Pons (tissue), 1 donor: ENCODE measurements around the gene SLC13A5.
"Not testable (repeated sequence)": the region's sequence is repeated elsewhere in the genome, so short reads cannot be mapped to it uniquely, and the experiment has no call there.

ENCODE experiments used
- DNase-seq: peaks from one replicate; pipeline ENCODE4 v3.0.0-alpha.2; 2016; ENCODE audit warnings: low spot score

SLC13A5 gene

DNA sequence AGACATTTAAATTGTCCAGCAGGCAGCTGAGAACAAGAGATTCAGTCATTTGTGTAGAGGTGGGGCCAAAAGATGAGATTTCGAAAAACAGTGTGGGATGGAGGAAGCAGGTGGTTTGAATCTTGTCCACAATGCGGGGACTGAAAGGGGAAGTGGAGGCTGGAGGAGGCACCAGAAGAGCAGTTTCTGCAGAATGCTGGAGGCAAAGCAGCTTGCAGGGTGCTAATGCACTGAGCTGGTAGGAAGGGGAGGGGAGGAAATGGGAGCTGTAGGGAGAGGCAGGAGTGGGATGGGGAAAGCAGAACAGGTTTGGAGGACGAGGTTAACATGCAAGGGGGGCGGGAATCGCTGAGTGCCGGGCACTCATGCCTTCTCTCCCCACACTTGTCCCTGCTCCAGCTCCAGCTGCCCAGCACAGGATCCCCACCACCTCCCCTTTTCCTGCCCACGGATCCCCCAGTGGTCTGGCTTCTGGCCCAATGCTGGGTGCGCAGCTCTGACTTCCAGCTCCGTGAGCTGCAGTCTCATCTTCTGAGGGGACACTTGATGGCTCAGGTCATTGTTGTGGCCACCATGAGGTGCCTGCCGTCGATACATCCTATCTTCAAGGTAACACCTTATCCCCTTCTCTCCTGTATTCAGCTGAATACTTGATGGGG lies 52.2 kb downstream of the SLC13A5 start:
- DNase-seq, result peak; percentile 64

- no peak for DNase-seq
These were observed 53.1 kb downstream of the SLC13A5 start for GRCh38 chr17:6660101-6660500.

DNA sequence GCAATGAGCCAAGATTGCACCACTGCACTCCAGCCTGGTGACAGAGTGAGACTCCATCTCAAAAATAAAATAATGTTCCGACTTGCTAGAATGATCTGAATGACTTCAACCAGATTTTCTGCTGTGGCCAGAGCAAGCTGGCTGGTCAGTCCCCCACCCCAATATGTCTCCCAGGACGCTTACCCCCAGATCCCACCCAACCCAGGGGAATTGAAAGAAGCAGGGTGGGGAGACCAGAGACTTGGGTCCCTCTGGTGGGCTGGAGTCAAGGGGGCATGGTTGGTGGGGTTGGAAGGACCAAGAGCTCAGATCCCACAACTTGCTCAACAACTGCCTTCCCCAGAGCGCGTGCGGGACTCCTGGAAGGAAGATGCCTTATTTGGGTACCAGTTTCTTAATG lies 54.8 kb downstream of the SLC13A5 start:
- DNase-seq, result not testable (repeated sequence)

DNA sequence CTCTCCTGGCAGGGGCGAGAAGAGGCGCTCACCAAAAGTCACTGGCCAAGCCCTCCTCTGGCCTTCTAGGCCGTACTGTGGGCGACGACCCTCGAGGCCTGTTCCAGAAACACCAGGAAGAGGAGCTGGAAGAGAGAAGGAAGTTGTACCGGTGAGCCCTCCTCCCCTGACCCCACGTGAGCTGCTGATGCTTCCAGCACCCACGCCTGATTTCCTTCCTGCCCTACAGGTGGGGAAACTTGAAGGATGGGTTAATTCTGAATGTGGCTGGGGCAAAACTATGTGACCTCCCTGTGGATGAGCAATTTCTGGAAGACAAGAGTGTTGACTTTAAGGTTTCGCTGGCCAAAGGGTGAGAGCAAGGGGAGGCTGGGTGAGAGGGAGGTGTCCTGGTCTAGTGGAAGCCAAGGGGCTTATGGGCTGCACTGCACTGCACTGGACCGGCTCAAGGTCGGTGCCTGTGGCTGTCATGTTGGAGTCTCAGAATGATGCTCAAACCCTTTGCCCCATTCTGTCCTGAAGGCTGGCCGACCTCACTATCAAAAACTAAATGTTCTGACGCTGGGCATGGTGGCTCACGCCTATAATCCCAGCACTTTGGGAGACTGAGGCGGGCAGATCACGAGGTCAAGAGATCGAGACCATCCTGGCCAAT lies 55.4 kb downstream of the SLC13A5 start:
- DNase-seq, result no peak

DNA sequence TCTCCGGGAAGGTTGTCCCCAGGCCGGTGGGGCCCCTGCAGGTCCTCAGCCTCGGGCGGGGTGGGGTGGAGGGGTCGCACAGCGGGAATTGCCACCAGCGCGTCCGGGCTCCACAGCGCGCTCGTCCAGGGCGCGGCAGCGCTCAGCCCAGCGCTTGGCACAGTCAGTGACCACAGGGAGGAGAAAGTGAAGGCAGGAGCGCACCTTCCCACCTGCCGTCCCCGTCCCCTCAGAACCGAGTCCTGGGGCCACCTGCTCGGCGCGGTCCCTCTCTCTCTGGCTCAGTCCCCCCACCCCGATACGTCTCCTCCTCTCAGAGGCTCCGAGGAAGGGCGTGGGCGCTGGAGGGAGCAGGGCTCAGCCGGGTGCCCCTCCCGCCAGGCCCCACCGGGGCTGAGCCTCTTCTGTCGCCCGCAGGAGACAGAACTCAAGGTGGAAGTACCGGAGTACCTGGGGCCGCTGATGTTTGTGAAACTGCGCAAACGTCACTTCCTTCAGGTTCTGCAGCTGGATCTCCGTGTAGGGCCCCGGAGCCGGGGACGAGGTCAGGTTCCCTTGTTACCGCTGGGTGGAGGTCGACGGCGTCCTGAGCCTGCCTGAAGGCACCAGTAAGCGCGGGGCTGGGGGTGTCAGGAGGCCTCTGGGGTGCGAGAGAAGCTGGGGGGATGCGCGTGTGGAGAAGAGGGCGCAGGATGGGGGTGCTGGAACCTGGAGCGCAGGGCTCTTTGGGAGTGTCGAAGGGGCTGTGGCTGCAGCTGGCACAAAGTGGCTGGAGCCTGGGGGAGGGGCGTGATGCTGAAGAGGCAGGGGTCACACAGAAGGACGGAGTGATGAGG lies 56.2 kb downstream of the SLC13A5 start:
- not testable (repeated sequence) for DNase-seq

DNA sequence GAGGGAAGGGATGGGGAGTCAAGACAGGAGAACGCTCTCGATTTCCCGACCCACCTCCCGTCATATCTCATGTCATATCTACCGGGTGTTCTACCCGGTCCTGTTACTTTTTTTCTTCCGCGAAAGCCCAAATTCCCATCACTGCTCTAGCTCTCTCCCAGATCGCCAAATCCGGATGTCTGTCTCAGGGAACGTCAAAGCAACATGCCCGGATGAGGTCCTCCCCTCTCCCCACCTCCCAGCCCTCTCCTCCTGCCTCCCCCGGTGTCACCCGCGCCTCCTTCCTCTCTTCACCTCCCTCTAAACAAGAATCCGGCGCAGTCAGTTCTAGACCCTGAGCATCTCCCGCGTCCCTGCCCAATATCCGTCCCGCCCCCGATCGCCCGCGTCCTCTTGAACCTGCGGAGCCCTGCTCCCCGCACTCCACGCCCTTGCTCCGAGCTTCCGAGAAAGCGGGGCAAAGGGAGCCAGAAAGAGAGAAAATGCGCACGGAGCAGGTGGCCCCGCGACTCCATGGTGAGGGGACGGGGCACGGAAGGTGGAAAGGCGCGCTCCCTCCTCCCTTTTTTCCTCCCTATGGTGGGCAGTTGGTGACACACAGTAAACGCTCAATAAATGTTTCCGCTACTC lies 57.3 kb downstream of the SLC13A5 start:
- not testable (repeated sequence) for DNase-seq

- no peak for DNase-seq
These were observed 58.1 kb downstream of the SLC13A5 start for GRCh38 chr17:6654841-6655731.

DNA sequence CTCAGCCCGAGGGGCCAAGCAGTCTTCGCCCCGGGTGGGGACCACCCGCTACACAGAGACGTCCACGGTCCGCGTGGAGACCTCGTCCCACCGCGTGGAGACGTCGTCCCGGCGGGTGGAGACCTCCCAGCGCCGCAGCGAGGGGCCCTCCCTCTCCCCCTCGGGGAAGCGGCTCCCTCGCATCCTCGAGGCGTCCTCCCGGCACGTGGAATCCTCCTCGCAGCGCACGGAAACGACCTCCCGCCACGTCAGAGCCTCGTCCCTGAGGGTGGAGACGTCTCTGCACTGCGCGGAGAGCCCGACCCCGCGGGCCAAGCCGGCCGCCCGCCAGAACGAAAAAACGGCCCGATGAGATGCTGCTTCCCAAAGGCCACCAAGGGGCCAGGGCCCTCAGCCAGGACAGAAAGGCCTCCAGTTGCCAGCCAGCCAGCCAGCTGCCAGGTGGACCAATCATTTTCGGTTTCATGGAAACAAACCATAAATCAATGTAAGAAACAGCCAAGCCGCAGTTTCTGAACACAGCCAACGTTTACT lies 61.2 kb downstream of the SLC13A5 start:
- no peak for DNase-seq

DNA sequence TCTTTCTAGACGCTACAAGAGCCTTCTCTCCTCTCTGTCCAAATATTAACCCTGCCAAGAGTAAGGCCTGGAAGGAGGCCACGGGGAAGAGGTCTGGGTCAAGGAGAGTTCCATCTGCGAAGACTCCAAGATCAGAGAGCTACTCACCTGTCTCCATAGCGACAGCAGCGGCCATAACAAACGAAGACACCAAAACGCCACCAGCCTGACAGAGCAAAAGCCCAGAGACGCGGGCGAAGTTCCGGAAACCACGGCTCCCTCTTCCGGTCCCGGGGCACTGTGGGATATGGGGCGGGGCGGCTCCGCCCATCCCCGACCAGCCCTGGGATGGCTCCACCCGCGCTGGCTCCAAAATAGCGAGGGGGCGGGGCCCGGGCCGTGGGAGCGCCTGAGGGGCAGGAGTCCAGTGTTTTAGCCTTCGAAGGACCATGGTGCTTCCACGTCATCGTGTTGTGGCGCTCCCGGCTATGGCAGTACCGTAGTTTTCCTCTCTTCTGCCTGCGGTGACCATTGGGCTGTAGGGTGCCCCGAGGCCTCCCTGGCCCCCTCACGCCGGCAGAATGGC lies 61.7 kb downstream of the SLC13A5 start, which contains the start of the genes C17orf100 and MED31:
C17orf100 (plus strand) TSS at position 409 of the 565 bp plus-strand sequence; CDS start at position 561, 152 bp downstream.
MED31 (minus strand) TSS at position 252 of the 565 bp plus-strand sequence; CDS start at position 175, 77 bp downstream.
- DNase-seq, result peak; percentile 85

- no peak for DNase-seq
These were observed 65.0 kb downstream of the SLC13A5 start for GRCh38 chr17:6648181-6648580.

DNA sequence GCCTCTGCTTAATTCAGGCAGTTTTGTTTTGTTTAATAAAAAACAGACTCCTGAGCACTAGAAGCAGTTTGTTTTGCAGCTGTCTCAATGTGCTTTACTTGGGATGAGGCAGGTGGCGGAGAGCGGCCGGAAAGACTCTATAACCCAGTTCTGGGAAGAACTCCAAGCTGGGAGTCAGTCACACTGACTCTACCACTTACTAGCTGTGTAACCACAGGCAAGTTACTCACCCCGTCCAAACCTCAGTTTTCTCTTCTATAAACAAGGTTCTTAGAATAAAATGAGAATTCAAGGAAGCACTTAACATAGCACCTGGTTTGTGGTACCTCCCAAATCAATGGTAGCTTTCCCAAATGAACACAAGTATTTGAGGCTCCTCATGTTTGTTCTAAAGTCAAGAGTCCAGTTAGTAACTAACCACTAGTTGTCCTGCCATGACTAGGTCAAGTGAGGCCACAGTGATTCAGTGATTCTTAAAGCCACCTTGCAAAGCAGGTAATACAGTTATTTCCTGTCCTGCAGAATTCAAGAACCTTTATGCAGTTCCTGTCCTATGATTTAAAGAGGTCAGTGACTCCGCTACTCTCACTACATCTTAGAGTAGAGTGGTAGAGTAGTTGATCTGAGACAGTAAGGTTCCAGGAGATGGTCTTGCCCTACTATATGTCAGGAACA lies 69.6 kb downstream of the SLC13A5 start:
- DNase-seq, result no peak

GRCh38 chr17:6642592-6642991 lies 70.6 kb downstream of the SLC13A5 start:
- no peak for DNase-seq

- peak; percentile 35 for DNase-seq
These were observed 71.8 kb downstream of the SLC13A5 start for GRCh38 chr17:6641247-6641863.

DNA sequence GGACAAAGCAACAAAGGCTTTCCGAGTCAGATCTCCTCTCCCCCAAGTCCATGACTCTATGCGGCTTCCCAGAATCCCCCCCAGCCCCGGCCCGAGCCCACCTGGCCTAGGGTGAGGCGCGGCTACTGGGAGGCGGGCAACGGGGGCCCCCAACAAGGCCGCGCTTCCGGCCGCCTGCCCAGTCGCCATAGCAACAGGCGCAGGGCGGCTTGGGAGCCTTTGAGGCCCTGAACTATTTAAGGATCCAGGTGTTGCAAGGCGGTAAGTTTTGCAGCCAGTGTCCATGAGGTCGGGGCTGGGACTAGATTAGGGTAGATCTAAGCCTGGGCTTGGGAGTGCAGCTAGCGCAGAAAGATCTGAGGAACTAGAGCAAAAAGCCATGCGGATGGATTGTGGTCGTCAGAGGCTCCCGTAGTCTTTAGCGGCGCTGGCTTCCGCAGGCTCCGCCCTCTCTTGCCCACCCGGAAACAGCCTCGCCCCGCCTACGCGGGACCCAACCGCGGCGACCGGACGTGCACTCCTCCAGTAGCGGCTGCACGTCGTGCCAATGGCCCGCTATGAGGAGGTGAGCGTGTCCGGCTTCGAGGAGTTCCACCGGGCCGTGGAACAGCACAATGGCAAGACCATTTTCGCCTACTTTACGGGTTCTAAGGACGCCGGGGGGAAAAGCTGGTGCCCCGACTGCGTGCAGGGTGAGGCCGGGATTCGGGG lies 72.5 kb downstream of the SLC13A5 start, which contains the start of the genes KIAA0753 and TXNDC17:
KIAA0753 (minus strand) TSS at position 176 of the 711 bp plus-strand sequence. CDS start 5,608 bp downstream, outside the sequence.
TXNDC17 (plus strand) TSS at position 525 of the 711 bp plus-strand sequence; CDS start at position 548, 23 bp downstream.
- DNase-seq, result peak; percentile 82

DNA sequence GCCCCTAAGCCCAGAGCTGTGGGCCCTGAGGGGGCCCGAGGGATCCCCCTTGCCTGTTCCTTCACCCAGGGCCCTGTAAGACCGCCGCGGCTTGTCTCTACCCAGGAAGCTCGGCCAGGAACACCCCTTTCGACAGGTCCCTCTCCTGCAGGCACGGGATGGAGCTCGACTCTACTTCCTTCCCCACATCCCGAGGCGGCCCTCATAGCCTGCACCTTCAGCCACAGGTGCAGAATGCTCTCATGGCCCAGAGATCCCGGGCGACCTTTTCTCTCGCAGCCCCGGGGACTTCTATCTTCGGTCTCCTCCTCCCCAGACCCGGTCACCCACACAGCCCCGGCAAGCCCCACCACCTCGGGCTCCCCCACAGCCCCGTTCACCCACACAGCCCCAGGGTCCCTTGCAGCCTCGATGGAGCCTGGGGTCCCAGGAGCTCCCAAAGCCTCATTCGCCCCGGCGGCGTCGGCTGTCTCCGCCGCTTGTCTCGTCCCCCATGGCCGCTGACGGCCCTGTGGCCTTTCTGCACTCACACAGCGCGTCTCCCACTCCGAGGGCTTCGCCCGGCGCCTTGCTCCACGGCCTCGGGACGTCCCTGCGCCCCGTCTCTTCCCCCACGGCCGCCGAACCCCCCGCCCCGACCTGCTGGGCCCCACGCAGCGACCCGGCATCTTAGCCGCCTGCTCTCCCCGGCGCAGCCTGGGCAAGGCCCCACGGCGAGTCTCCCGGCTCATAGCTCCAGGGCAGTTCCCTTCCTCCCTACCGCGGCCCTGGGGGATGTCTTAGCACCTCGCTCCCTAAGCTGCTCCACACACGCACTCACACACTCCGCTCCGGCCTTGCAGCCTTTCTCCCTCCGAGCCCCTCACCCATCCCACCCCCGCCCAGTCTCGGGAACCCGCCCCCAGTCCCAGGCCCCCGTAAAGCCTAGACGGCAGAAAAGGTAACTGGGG lies 73.3 kb downstream of the SLC13A5 start:
- no peak for DNase-seq

DNA sequence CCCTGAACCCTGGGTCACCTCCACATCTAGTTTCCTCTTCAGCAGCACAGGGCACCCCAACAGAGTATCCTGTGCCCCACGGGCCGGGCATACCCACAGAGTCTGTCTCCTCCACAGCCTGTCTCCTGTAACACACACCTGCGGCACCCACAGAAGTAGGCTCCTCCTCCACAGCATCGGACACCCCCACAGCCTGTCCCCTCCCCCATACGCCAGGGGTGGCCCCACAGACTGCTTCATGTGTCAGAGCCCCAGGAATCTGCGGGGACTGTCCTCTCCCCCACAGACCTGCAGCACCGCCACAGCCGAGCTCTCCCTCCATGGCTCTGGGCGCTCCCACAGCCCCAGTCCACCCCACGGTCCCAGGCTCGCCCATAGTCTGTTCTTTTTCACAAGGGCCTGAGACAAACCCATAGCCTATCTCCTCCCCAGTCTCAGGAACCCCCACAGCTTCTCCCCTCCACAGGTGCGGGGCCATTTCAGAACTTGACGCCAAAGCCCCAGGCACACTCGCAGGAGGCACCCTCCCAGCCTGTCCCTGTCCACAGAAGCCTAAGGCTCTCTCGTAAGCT lies 74.1 kb downstream of the SLC13A5 start:
- DNase-seq, result no peak
